C4-2B (cell line): Measurements from ENCODE around the gene GMDS.

ENCODE experiments used
- ZFX ChIP-seq: fragments of 450-650 bp; IDR thresholded peaks from 2 replicates; pipeline ENCODE4 v1.6.1; 2017
- TF ChIP-seq, protein P1 (sequence below): fragments of 450-650 bp; conservative IDR thresholded peaks from 2 replicates; pipeline ENCODE4 v1.5.1; 2017; ENCODE audit warnings: mild to moderate bottlenecking

- TF ChIP-seq, protein P1, sequence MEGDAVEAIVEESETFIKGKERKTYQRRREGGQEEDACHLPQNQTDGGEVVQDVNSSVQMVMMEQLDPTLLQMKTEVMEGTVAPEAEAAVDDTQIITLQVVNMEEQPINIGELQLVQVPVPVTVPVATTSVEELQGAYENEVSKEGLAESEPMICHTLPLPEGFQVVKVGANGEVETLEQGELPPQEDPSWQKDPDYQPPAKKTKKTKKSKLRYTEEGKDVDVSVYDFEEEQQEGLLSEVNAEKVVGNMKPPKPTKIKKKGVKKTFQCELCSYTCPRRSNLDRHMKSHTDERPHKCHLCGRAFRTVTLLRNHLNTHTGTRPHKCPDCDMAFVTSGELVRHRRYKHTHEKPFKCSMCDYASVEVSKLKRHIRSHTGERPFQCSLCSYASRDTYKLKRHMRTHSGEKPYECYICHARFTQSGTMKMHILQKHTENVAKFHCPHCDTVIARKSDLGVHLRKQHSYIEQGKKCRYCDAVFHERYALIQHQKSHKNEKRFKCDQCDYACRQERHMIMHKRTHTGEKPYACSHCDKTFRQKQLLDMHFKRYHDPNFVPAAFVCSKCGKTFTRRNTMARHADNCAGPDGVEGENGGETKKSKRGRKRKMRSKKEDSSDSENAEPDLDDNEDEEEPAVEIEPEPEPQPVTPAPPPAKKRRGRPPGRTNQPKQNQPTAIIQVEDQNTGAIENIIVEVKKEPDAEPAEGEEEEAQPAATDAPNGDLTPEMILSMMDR, result no peak
- no peak for TF ChIP-seq ZFX
Measured at GRCh38 chr6:1618311-1619097, 626.9 kb downstream of the GMDS start.
